ENCODE measurements around the gene ROPN1.
"Not testable (repeated sequence)": the region's sequence is repeated elsewhere in the genome, so short reads cannot be mapped to it uniquely, and the experiment has no call there.

Gene ROPN1

GRCh38 chr3:123993818-123994217 lies 1.9 kb upstream of the ROPN1 start:
- DNase-seq, result no peak

DNA sequence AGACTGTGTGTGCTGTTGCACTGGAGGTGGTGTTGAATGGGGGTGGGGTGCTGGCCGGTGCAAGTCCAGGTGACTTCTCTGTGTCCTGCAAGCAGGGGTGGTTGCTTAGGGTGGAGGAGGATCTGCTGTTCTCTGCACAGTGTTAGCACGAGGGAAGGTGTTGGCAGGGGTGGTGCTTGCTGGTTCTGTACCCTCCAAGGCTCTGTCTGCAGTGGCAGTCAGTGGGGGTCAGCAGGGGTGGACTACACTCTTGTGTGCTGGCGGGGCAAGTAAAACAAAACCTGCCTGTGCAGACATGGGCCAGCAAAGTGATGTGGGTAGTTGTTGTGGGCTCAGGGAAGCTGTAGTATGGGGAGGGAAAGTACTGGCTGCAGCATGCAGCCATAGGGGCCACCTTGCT lies 5.5 kb downstream of the ROPN1 start:
- no peak for DNase-seq

GRCh38 chr3:123984957-123985356 lies 7.0 kb downstream of the ROPN1 start:
- DNase-seq, result no peak

DNA sequence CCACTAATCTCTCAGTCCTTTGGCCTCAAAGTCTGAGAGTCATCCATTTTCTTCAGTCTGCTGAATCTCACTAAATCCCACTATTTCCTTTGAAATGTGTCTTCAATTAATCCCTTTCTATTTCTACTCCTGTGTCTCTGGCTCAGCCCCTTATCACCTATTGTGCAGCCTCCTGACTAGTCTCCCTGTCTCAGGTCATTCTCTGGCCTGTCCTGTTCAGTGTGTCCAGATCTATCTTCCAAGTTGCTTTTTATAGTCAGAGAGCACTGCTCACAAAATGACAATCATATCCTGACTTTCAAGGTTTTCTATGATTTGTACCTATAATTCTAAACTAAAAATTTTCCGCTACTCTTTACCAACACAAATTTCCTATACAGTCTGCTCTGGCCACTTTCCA lies 7.6 kb downstream of the ROPN1 start:
- no peak for DNase-seq

DNA sequence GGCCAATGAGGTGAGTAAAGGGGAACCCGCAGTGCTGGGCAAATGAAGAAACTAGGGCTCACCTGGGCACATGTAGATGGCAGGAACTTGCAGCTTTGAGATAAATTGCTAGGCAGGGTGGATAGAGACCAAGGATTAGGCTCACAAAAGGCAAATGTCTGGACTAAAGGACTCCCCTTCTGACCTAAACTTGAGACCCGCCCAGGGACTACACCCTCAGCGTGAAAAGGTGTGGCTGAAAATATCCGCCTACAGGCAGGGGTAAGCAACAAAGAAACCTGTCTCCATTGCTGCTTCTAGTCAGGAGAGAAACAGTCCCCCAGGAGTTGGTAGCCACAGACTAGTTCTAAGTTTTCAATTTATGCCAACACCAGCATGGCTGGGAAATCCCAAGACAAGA lies 10.6 kb downstream of the ROPN1 start:
- DNase-seq, result not testable (repeated sequence)

DNA sequence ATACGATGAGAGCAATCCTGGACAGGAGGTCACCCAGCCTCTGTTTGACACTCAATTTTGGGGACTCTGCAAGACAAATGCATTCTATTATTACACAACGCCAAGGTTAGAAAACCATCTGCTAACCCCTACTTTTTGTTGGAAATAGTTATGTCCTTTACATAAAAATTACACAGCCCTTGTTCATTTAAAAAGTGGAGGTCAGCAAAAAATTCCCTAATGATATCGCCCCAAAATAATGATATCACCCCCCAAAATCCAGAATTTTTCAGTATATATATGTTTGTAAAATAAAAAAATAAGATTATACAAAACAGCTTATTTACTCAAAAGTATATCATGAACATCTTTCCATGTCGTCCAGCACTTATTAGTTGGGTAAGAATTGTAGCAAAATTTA lies 11.4 kb downstream of the ROPN1 start:
- no peak for DNase-seq

DNA sequence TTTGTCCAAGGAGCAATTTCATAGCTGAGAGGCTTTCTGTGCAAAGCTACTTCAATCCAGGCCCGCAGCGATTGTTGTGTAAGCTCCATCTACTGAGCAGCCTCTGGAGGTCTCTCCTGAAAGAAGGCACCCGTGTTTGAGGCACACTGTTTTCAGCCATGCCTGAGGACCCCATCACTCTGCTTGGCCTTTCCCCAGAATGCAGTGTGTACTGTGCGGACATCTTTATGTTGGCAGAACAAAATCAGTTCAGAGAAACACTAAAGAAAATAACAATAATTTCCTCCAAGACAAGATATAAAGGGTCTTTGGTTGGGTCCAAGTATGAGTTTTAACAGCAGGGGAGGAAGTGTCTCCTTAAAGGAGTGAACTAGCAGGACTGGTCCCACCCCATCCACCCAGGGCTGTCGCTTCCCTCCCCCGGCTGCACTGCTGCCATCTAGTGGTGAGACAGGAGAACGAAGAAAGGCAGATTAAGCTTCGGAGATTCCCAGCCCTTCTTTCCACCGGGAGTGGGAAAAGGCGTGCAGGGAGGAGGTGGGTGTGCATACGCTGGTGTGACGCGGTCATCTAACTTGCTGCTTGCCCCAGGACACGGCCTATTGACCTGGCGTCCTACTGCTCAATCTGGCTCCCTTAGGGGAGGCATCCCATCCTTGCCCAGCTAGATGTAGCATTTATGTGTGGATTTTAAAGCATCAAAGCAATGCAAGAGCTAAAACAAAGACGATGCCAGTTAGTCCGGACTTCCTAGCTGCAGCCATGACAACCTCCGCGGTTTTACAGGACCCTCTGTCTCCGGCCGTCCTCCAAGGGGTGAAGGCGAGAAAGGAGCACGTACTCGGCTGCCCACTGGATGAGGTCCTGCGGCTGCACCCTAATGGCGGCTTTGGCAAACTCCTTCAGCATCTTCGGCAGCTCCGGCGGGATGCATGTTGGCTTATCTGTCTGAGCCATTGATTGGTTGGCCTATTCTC lies 12.1 kb downstream of the ROPN1 start:
- peak; percentile 50 for DNase-seq

DNA sequence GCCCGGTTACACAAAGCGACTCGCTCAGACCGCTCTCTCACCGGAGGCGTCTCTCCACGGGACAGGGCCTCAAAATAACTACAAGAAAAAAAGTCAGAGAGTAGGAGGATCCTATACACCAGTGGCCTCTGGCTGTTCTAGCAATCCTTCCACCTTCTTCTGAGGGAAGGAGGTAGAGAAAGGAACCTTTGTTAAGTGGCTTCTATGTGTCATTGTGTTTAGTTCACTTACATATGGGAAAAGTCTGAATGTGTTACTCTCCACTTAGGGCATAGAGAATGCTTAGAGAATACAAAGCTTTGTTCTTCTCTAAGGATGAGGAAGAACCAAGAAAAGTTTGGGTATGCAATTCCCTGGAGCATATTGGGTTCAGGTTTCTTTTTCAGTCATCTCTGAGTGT lies 15.0 kb downstream of the ROPN1 start:
- not testable (repeated sequence) for DNase-seq

DNA sequence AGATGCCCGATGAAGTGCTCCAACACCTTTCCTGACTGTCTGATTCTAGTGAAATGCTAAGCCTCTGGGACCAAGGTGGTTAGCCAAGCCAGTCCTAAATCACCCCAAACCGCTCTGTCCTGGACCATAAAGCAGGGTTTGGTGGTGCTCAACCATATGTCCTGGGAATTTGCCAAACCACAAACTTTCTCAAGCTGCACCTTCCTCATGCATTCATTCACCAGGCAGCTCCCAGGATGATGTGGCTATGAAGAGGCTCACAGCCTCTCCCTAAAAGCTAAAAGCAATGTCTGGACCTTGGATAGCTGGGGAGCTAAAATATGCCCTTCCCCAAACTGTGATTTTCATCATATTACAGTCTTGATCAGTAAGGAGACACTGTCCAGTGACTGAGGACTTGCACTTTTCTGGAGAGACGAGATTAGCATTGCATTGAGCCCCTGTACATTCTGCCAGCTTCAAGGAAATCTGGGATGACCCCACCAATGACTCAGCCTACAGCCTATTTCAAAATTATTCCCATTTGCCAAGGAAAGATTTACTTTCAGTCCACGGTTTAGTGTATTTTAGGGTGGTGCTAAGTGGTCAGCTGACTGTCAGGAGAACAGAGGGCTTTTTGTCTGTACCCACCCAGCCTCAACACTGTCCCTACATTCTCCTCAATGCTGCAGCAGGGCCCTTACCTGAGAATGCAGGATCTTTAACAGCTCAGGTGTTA lies 15.6 kb downstream of the ROPN1 start:
- DNase-seq, result not testable (repeated sequence)

DNA sequence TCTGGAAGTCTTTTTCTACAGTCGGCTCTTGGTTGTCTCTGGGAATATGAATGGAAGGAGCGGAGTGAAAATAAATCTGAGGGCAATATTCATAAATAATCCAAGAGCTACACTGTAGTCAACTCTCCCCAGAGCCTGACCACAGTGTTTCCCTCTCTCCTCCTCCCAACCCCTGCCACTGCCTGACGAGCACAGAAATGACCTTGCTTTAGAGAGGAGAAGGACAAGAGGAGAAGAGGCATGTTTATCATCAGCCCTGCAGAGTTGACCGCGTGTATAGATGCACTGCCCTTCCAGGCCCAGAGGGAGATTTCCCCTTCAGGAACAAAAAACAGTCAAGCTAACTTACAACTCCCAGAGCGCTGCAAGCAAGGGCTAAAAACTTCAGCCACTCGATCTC lies 16.9 kb downstream of the ROPN1 start:
- not testable (repeated sequence) for DNase-seq

GRCh38 chr3:123971406-123971805 lies 20.5 kb downstream of the ROPN1 start:
- no peak for DNase-seq

DNA sequence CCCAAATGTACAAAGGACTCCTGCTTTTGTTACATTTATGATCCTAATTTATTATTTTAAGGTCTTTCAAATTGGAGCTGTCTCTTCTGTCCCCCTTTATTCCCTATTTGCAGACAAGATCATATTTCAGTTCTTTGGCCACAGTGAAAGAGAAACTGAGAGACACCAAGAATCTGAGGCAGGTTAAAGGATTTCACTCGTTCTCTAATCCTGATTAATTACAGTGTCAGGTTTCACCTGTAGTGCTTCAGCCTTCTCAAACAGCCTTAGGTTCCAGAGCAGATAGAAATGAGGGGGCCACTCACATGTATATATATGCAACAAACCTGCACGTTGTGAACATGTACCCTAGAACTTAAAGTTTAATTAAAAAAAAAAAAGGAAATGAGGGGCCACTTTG lies 24.7 kb downstream of the ROPN1 start:
- not testable (repeated sequence) for DNase-seq

GRCh38 chr3:123966799-123967198 lies 25.1 kb downstream of the ROPN1 start:
- not testable (repeated sequence) for DNase-seq

GRCh38 chr3:123964793-123965192 lies 27.1 kb downstream of the ROPN1 start:
- not testable (repeated sequence) for DNase-seq

GRCh38 chr3:123961508-123961856 lies 30.4 kb downstream of the ROPN1 start:
- no peak for DNase-seq

- peak; percentile 96 for DNase-seq
These were observed 31.0 kb downstream of the ROPN1 start, which contains the start of gene CCDC14 for GRCh38 chr3:123960781-123961507. Gene CCDC14 (minus strand): TSS chr3:123961229. CDS start chr3:123961173, 56 bp downstream.

GRCh38 chr3:123953735-123954134 lies 38.2 kb downstream of the ROPN1 start:
- no peak for DNase-seq

DNA sequence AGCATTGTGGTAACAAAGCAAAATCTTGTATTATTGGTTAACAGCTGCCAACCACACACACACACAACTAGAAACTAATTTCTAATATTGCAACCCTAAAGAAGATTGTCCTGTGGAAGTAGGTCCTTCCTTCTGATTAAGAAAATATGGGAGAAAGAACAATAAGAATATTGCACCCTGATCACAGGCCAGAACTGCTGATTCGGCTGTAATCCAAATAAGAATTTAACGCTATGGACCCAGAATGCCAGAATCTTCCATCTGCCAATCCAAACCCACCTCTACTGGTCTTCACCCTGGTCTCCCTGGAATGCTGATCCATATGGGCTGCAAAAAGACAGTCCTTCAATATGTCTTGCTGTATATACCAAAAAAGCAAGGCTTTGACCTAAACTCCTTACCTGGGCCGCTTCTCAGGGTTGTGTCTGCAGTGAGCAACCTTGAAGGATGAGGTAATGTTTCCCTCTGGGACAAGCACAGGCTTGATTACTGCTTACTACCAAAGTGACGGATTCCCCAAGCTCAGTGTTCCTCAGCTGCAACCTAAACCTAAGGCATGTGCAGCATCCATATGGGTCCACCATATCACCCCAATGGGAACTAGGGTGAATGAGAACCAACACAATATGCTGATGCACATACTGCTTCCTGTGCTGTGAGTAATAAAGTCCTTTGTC lies 38.9 kb downstream of the ROPN1 start:
- DNase-seq, result no peak

DNA sequence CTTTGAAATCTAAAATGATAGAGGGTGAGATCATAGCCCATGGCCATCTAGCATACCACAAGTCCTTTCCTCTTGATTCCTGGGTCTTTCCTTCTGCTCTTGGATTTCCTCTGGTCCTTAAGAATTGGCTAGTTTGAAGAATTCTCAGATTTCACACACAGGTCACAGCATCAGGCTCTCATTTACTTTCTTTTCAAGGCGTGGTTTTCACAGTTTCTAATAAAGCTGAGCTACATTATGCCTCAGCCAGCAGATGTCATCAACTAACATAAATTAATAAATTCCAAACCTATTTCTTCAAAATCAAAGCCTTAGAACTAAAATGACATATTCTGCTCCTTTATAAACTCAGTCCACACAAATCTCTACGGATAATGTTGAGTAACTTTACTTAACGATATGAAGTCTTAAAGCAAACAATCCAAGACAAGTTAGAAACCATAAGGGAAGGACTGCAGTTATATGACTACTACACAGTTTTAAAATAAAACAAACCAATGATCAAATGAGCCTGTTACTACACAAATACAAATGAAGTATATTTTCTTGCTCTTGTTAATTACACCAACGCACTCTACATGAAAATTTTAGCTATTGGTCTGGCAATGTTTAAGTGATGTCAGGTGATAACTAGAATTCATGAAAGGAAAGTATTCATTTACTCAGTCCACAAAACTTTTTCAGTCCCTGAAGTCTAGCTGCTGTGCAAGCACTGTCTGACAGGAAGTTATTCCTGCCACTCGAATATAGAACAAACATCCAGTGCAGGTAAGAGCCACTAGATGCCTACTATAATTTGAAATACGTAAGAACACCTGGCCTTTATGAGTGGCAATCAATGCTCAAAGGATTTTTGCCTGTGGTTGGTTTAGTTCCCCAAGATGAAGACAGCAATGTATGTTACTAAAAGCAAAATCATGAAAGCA lies 40.1 kb downstream of the ROPN1 start:
- no peak for DNase-seq

- DNase-seq, result no peak
These were observed 42.3 kb downstream of the ROPN1 start for GRCh38 chr3:123949641-123950040.

GRCh38 chr3:123948449-123948848 lies 43.5 kb downstream of the ROPN1 start:
- DNase-seq, result no peak

GRCh38 chr3:123947482-123947881 lies 44.4 kb downstream of the ROPN1 start:
- DNase-seq, result no peak
